Stimulated activated CD4-positive, alpha-beta T cell treated with anti-CD3 and anti-CD28 coated beads, Interleukin-12 subunit alpha, Interleukin-12 subunit beta, amount 100 ng/mL, for 48 hours (primary cell): ENCODE results near the gene SPATA45.

Experiments used
- DNase-seq, 3 donors: peaks; one replicate each; pipeline ENCODE4 v3.0.0-alpha.2; 2020; ENCODE audit warnings: low read depth in 2 of 3, low spot score in 1 of 3

The SPATA45 gene

DNA sequence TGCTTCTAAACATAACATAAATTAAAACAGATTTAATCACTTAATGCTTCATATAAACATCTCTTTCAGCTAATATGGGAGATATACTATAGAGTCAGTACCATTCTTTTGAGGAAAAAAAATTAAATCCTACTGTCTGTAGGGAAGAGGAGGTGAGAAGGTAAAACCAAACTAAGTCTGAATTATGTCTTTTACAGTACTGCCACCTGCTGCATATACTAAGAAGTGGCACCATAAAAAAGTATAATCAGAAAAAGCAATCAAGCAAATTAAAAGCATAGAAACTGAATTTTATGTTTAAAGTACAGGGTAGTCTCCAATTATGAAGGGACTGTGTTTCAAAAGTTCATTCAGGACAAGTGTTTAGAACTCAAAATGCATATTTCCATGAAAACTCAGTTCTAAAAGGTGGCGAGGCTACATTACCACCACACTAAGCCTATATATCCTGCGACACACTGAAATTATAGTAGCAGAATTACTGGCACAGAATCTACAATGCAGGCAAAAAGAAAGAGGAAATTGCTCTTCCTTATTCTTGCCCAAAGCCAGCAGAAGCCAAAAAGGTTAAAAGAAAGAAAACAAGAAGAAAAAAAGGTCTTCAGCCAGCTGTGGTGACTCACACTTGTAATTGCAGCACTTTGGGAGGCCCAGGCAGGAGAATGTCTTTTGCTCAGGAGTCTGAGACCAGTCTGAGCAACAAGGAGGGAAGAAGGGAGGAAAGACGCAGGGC, 64.9 kb downstream of the SPATA45 start:
- no peak for DNase-seq

DNA sequence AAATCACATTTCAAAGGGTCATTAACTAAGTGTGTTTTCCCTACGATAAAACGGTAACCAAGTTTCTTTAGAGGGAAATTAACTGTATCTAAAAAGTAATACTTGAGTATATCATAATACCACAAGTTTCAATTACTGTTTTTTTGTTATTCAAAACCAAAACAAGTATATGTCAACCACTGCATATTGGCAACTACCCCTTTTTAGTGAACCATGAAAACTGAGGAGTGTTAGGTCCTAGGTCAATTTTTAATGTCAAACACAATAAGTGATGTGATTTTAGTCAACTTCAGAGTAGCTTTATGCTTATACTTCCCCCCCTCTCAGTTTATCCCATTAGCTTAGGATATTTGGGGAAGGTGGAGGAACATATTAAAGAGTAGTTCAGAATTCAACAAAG, 66.2 kb downstream of the SPATA45 start:
- no peak for DNase-seq

DNA sequence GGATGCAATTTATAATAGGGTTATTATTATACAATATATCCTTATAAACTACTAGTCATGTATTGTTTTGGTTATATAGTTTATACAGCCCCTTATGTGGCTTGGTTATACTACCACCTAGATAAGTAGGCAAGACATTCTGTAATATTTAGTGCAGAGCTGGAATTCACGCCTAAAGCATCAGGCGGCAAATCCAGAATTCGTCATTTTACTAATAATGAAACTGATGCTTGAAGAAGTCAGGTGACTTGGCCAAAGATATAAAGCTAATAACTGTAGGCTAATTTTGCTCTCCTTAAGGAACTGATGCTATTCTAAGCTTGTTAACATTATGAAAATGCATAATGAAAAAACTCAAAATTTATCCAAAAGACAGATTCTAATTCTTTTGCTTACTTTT, 66.7 kb downstream of the SPATA45 start:
- no peak for DNase-seq
